HepG2 (cell line): ENCODE results near the gene FMN2. TPM values are rescaled to one million over a fixed set of nuclear protein-coding genes. Genes with fewer than 3 reads are reported as not detected.

Experiments
- ATAC-seq: fragments of 200-7000 bp; cut with Tn5 transposase; 3 replicates; pipeline ENCODE4 v1.9.1; 2020; ENCODE audit warnings: mild to moderate bottlenecking, moderate library complexity
- BruUV-seq: library from RNA; stranded (reverse); fragments of 400-500 nt; replicated peaks from 2 replicates; lab custom pipeline; 2021; lab: Mats Ljungman, UMichigan
- CTCF ChIA-PET: fragments of 300-600 bp; formaldehyde crosslinking; extraction: SDS; loops from one replicate; lab custom pipeline; 2021; ENCODE audit warnings: low total read pairs, inconsistent platforms, low intra/inter-chr PET ratio; lab: Yijun Ruan, JAX
- POLR2A ChIA-PET: fragments of 350-600 bp; sonication (Branson Sonifier 250); formaldehyde crosslinking; loops from one replicate; lab custom pipeline; 2020; ENCODE audit warnings: antibody characterized with exemption, inconsistent platforms; lab: Yijun Ruan, JAX
- DNase-seq: peaks from one replicate; pipeline ENCODE4 v3.0.0-alpha.2; 2015; ENCODE audit warnings: low spot score
- FAIRE-seq: peaks from 3 replicates; lab custom pipeline; 2011; peaks lifted over from hg19 to GRCh38; lab: Jason Lieb, UNC
- H2AFZ ChIP-seq: one replicate; pipeline ENCODE4 v1.6.1; 2011; ENCODE audit warnings: low read length, inconsistent platforms
- H3K27ac ChIP-seq: fragments of 300-600 bp; 3 replicates; pipeline ENCODE4 v1.8.0; 2011; ENCODE audit warnings: mixed run types, mild to moderate bottlenecking, mixed read lengths, low read length, inconsistent platforms; ENCODE audit not compliant: insufficient read depth; ENCODE audit errors: extremely low read length
- H3K27me3 ChIP-seq, 2 experiments: fragments of 200-600 bp in 1 of 2; 2 replicates in 1 of 2; 3 replicates in 1 of 2; pipeline versions ENCODE4 v1.6.0 to v1.8.0; 2011; ENCODE audit warnings: low read length in 2 of 2, mild to moderate bottlenecking in 2 of 2, moderate library complexity in 2 of 2, inconsistent platforms in 1 of 2; ENCODE audit not compliant: insufficient read depth in 2 of 2, control insufficient read depth in 1 of 2
- H3K36me3 ChIP-seq, 2 experiments: fragments of 200-600 bp in 1 of 2; replicated peaks in 1 of 2; 2 replicates in 1 of 2; 3 replicates in 1 of 2; pipeline versions ENCODE4 v1.5.1 to v1.8.0; 2011; ENCODE audit warnings: low read length in 2 of 2, inconsistent platforms in 1 of 2; ENCODE audit not compliant: insufficient read depth in 2 of 2, control insufficient read depth in 1 of 2
- H3K4me1 ChIP-seq: 2 replicates; pipeline ENCODE4 v1.5.1; 2012; ENCODE audit warnings: low read length, inconsistent platforms; ENCODE audit not compliant: insufficient read depth
- H3K4me2 ChIP-seq: 2 replicates; pipeline ENCODE4 v1.6.0; 2011; ENCODE audit warnings: low read depth, low read length, inconsistent platforms
- H3K4me3 ChIP-seq, 3 experiments: fragments of 200-600 bp in 1 of 3; sonication (generic), shearing (Covaris generic) in 1 of 3; replicated peaks in 1 of 3; 2 replicates each; pipeline ENCODE4 v1.5.1; 2011 to 2016; ENCODE audit warnings: low read length in 3 of 3, inconsistent platforms in 2 of 3, low read depth in 2 of 3, mild to moderate bottlenecking in 2 of 3, control low read depth in 1 of 3, mixed read lengths in 1 of 3; ENCODE audit not compliant: insufficient read depth in 1 of 3
- H3K79me2 ChIP-seq: one replicate; pipeline ENCODE4 v1.6.1; 2011; ENCODE audit warnings: low read length, inconsistent platforms; ENCODE audit not compliant: insufficient read depth
- H3K9ac ChIP-seq: 2 replicates; pipeline ENCODE4 v1.6.0; 2011; ENCODE audit warnings: mild to moderate bottlenecking, low read depth, low read length, inconsistent platforms; ENCODE audit not compliant: insufficient read depth
- H3K9me3 ChIP-seq: 2 replicates; pipeline ENCODE4 v1.5.1; 2012; ENCODE audit warnings: mild to moderate bottlenecking, low read length
- H4K20me1 ChIP-seq: 2 replicates; pipeline ENCODE4 v1.6.0; 2011; ENCODE audit warnings: inconsistent platforms, mild to moderate bottlenecking, low read length, moderate library complexity; ENCODE audit not compliant: insufficient read depth
- EHMT2 ChIP-seq: fragments of 200-600 bp; sonication (generic); IDR thresholded peaks from 2 replicates; pipeline ENCODE4 v1.7.0; 2017; ENCODE audit warnings: antibody characterized with exemption, low read depth, low read length, borderline replicate concordance
- GATA4 ChIP-seq: sonication (generic); IDR thresholded peaks from 2 replicates; pipeline ENCODE4 v1.6.1; 2016; ENCODE audit warnings: antibody characterized with exemption, low read depth, borderline replicate concordance
- GATAD2A ChIP-seq: IDR thresholded peaks from 2 replicates; pipeline ENCODE4 v1.6.1; 2016
- HDAC6 ChIP-seq: fragments of 200-600 bp; sonication (generic); IDR thresholded peaks from 2 replicates; pipeline ENCODE4 v1.7.0; 2017; ENCODE audit warnings: mild to moderate bottlenecking, antibody characterized with exemption, low read length, low read depth
- KDM1A ChIP-seq: IDR thresholded peaks from 2 replicates; pipeline ENCODE4 v1.6.1; 2016; ENCODE audit warnings: missing compliant biosample characterization
- LCORL ChIP-seq, 2 experiments: fragments of 450-650 bp in 1 of 2; sonication (generic) in 1 of 2; formaldehyde crosslinking in 1 of 2; IDR thresholded peaks; 2 replicates each; pipeline versions ENCODE4 v1.5.0 to v1.6.1; 2017 to 2020; ENCODE audit warnings: antibody characterized with exemption in 1 of 2, missing genetic modification reagents in 1 of 2
- SRY ChIP-seq: sonication (generic); formaldehyde crosslinking; IDR thresholded peaks from 2 replicates; pipeline ENCODE4 v1.8.0; 2022; ENCODE audit warnings: mild to moderate bottlenecking, missing genetic modification reagents
- STAT5B ChIP-seq: sonication (generic); formaldehyde crosslinking; IDR thresholded peaks from 2 replicates; pipeline ENCODE4 v1.4.0; 2020; ENCODE audit warnings: missing genetic modification reagents
- TGIF2 ChIP-seq: IDR thresholded peaks from 2 replicates; pipeline ENCODE4 v1.6.1; 2016; ENCODE audit warnings: control low read depth, missing compliant biosample characterization
- ZMAT3 ChIP-seq: sonication (generic); formaldehyde crosslinking; conservative IDR thresholded peaks from 2 replicates; pipeline ENCODE4 v1.7.0; 2021; ENCODE audit warnings: missing genetic modification reagents
- ZNF33B ChIP-seq: sonication (generic); formaldehyde crosslinking; IDR thresholded peaks from 2 replicates; pipeline ENCODE4 v1.5.1; 2020; ENCODE audit warnings: mild to moderate bottlenecking, missing genetic modification reagents
- ZNF709 ChIP-seq: sonication (generic); formaldehyde crosslinking; IDR thresholded peaks from 2 replicates; pipeline ENCODE4 v1.5.0; 2020; ENCODE audit warnings: mild to moderate bottlenecking, missing genetic modification reagents
- ZSCAN31 ChIP-seq: sonication (generic); formaldehyde crosslinking; IDR thresholded peaks from 2 replicates; pipeline ENCODE4 v1.5.0; 2020; ENCODE audit warnings: low read depth, mild to moderate bottlenecking, missing genetic modification reagents
- WGBS: methylation state at CpG from one replicate; pipeline ENCODE4 v1.1.6; 2017; ENCODE audit warnings: low lambda C conversion rate; 5-methylcytosine and 5-hydroxymethylcytosine counted together
- in situ Hi-C: cut with HindIII; loops from 2 replicates; pipeline ENCODE4 v1.10.0; 2017; ENCODE audit warnings: low pct_unique_long_range_greater_than_20kb; ENCODE audit not compliant: extremely low pct_ligation_motif_present
- intact Hi-C: fragments of 100-400 bp; cut with micrococcal nuclease; formaldehyde crosslinking; loops from one replicate; pipeline ENCODE4 v1.10.0; 2022; ENCODE audit not compliant: unreplicated experiment
- polyA plus RNA-seq, 8 experiments: library from polyadenylated mRNA; depleted of rRNA in 3 of 8; stranded (reverse) in 7 of 8; unstranded in 1 of 8; fragments of >200 nt; fragmentation: Illumina TruSeq in 4 of 8; extraction: Trizol in 4 of 8; gene quantifications; 2 replicates each; pipeline versions ENCODE4 v1.2.1 to v1.2.3, GENCODE V29; 2011 to 2016; ENCODE audit warnings: low read depth in 4 of 8, missing spikeins in 1 of 8, mixed read lengths in 1 of 8; ENCODE audit not compliant: insufficient read depth in 1 of 8
- total RNA-seq, 5 experiments: library from RNA; depleted of rRNA; stranded (reverse); fragments of >200 nt; fragmentation: Illumina TruSeq; extraction: Trizol; gene quantifications; 2 replicates each; pipeline ENCODE4 v1.2.3, GENCODE V29; 2016; ENCODE audit warnings: low read depth in 1 of 5
- TF ChIP-seq, protein P1 (sequence below), 2 experiments: sonication (generic) in 1 of 2; formaldehyde crosslinking in 1 of 2; IDR thresholded peaks; 2 replicates each; pipeline versions ENCODE4 v1.5.1 to v1.6.1; 2011 to 2020; ENCODE audit warnings: borderline replicate concordance in 1 of 2, low read depth in 1 of 2, low read length in 1 of 2, mild to moderate bottlenecking in 1 of 2, missing genetic modification reagents in 1 of 2, moderate library complexity in 1 of 2
- TF ChIP-seq, protein P2 (sequence below): sonication (generic); formaldehyde crosslinking; IDR thresholded peaks from 2 replicates; pipeline ENCODE4 v1.4.0; 2020; ENCODE audit warnings: missing genetic modification reagents
- TF ChIP-seq, protein P3 (sequence below): sonication (generic); formaldehyde crosslinking; IDR thresholded peaks from 2 replicates; pipeline ENCODE4 v1.4.0; 2020; ENCODE audit warnings: missing genetic modification reagents
- TF ChIP-seq, protein P4 (sequence below): sonication (generic); formaldehyde crosslinking; IDR thresholded peaks from 2 replicates; pipeline ENCODE4 v1.5.0; 2020; ENCODE audit warnings: mild to moderate bottlenecking, low read depth, missing genetic modification reagents, borderline replicate concordance

The FMN2 gene
- total and polyA plus RNA-seq, 2 of the 13 experiments (the other 11 are each of a cell fraction or from before 2014, with no cell fraction given), result not detected

DNA sequence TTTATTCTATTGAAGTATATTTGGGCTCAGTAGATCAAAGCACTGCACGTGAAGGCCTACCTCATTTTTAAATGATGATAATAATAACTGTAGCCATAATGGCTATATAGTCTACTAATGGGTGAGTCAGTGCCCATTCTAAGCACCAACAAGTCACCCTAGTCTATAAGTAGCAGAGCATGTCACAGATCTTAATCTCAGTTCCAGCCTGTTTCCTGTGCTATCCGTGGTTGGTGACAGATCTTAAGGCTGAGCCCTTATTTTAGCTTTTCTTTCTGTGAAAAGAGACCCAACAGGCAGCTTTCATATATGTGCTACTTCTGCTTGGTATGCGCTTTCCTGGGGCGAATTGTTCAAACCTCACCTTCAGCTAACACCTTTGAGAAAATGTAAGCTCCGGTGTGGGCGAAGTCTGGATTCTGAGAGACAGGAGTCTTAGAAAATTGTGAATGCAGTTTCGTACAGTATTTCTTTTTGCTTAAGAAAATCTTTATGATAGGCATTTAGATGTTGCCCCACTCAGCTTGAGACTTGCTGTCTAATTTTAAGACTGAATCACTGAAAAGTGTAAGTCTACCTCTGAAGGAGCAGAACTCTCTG is 59.6 kb downstream of the FMN2 start (continued):
- no peak for TF ChIP-seq ZNF709
- no peak for TF ChIP-seq ZSCAN31 (CRISPR knock-in tag)
- no peak for TF ChIP-seq SRY
- TF ChIP-seq HDAC6, result no peak
- TF ChIP-seq, protein P1, sequence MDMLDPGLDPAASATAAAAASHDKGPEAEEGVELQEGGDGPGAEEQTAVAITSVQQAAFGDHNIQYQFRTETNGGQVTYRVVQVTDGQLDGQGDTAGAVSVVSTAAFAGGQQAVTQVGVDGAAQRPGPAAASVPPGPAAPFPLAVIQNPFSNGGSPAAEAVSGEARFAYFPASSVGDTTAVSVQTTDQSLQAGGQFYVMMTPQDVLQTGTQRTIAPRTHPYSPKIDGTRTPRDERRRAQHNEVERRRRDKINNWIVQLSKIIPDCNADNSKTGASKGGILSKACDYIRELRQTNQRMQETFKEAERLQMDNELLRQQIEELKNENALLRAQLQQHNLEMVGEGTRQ (IDR thresholded peaks at IDR 0.05; ENCODE audit: low read depth, low read length), result no peak
- TF ChIP-seq, protein P1 (CRISPR knock-in tag; IDR thresholded peaks at IDR 0.05; ENCODE audit: borderline replicate concordance), result no peak
- TF ChIP-seq GATA4, result no peak
- no peak for TF ChIP-seq LCORL (IDR thresholded peaks at IDR 0.05)
- TF ChIP-seq LCORL (CRISPR knock-in tag; IDR thresholded peaks at IDR 0.05), result no peak
- no peak for TF ChIP-seq STAT5B (CRISPR knock-in tag)
- no peak for TF ChIP-seq TGIF2 (CRISPR knock-in tag)
- TF ChIP-seq EHMT2, result no peak

DNA sequence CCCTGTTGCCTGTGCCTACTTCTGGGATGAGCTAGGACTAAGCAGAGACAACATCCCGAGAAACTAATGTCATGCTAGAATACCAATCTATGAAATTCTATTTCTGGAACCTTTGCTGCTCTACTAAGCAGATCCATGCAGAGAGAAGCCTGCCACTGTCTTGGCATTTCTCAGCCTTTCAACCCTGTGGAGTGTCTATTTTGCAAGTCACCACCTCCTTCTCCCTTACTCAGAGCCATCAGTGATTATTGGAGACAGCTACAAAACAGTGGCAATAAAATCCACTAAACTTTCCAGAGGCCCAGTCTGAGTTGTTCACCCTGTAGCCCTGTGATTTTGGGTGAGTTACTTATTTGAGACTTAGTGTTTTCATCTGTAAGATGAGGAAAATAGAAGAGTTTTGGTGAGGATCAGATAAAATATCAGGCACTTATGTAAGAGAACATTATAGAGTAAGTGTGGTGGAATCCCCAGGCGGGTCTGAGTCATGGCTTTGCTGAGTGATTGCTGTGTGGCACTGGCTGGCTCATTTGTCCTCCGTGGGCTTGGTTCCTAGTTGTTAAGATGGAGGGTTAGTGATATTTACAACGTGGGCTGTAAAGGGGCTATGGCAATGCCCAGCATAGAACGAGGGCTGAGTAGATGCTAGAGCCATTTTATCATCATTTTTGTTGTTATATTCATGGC is 61.1 kb downstream of the FMN2 start:
- no peak overlapping the region for H2AFZ ChIP-seq
- BruUV-seq, result no TSS peak
- no peak overlapping the region for H3K9ac ChIP-seq
- H3K4me1 ChIP-seq, result no peaks in the 10 kb centered on the region
- ChIA-PET POLR2A (no interaction called here), CTCF (no interaction called here)
- H3K27me3 ChIP-seq, result no peaks in the 10 kb centered on the region
- H3K27ac ChIP-seq, result no peak overlapping the region
- H3K9me3 ChIP-seq, result no peaks in the 10 kb centered on the region
- ATAC-seq, result no peak
- no peaks in the 10 kb centered on the region for H3K79me2 ChIP-seq
- no peaks in the 10 kb centered on the region for H4K20me1 ChIP-seq
- no peaks in the 10 kb centered on the region for H3K36me3 ChIP-seq
- no peak for DNase-seq
- in situ Hi-C loops (loop anchor here (5.0 kb wide), 1 partner anchor 125 kb away; no protein-coding TSS in a partner anchor), intact Hi-C loops (no loop called here)
- WGBS, result 0% methylated on average over 5 of the region's 5 CpGs
- no peak for FAIRE-seq
- H3K4me2 ChIP-seq, result no peak overlapping the region
- no peak overlapping the region for H3K4me3 ChIP-seq
- TF ChIP-seq GATAD2A (CRISPR knock-in tag) (no peak), ZMAT3 (no peak), ZNF33B (CRISPR knock-in tag) (no peak), KDM1A (CRISPR knock-in tag) (no peak)
- TF ChIP-seq, protein P2, sequence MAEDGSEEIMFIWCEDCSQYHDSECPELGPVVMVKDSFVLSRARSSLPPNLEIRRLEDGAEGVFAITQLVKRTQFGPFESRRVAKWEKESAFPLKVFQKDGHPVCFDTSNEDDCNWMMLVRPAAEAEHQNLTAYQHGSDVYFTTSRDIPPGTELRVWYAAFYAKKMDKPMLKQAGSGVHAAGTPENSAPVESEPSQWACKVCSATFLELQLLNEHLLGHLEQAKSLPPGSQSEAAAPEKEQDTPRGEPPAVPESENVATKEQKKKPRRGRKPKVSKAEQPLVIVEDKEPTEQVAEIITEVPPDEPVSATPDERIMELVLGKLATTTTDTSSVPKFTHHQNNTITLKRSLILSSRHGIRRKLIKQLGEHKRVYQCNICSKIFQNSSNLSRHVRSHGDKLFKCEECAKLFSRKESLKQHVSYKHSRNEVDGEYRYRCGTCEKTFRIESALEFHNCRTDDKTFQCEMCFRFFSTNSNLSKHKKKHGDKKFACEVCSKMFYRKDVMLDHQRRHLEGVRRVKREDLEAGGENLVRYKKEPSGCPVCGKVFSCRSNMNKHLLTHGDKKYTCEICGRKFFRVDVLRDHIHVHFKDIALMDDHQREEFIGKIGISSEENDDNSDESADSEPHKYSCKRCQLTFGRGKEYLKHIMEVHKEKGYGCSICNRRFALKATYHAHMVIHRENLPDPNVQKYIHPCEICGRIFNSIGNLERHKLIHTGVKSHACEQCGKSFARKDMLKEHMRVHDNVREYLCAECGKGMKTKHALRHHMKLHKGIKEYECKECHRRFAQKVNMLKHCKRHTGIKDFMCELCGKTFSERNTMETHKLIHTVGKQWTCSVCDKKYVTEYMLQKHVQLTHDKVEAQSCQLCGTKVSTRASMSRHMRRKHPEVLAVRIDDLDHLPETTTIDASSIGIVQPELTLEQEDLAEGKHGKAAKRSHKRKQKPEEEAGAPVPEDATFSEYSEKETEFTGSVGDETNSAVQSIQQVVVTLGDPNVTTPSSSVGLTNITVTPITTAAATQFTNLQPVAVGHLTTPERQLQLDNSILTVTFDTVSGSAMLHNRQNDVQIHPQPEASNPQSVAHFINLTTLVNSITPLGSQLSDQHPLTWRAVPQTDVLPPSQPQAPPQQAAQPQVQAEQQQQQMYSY, result no peak
- TF ChIP-seq, protein P3, sequence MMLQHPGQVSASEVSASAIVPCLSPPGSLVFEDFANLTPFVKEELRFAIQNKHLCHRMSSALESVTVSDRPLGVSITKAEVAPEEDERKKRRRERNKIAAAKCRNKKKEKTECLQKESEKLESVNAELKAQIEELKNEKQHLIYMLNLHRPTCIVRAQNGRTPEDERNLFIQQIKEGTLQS (CRISPR knock-in tag), result no peak
- TF ChIP-seq, protein P4, sequence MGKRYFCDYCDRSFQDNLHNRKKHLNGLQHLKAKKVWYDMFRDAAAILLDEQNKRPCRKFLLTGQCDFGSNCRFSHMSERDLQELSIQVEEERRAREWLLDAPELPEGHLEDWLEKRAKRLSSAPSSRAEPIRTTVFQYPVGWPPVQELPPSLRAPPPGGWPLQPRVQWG (CRISPR knock-in tag), result no peak
